Stimulated activated CD4-positive, alpha-beta T cell treated with anti-CD3 and anti-CD28 coated beads, Interleukin-12 subunit alpha, Interleukin-12 subunit beta, amount 100 ng/mL, for 4 hours (primary cell): ENCODE measurements around the gene PACSIN1.

ENCODE experiments used
- DNase-seq: peaks from one replicate; pipeline ENCODE4 v3.0.0-alpha.2; 2020

PACSIN1 gene

GRCh38 chr6:34529665-34530327, 63.9 kb downstream of the PACSIN1 start:
- no peak for DNase-seq

- no peak for DNase-seq
These were observed 65.0 kb downstream of the PACSIN1 start for GRCh38 chr6:34530753-34531365.

GRCh38 chr6:34531580-34532201, 65.8 kb downstream of the PACSIN1 start:
- DNase-seq: no peak

- no peak for DNase-seq
These were observed 66.4 kb downstream of the PACSIN1 start for GRCh38 chr6:34532230-34532629.

- no peak for DNase-seq
These were observed 68.3 kb downstream of the PACSIN1 start for GRCh38 chr6:34534146-34534545.

GRCh38 chr6:34534656-34535055, 68.8 kb downstream of the PACSIN1 start:
- no peak for DNase-seq

- DNase-seq: no peak
These were observed 69.3 kb downstream of the PACSIN1 start for GRCh38 chr6:34535199-34535598.

GRCh38 chr6:34535646-34536045, 69.8 kb downstream of the PACSIN1 start:
- DNase-seq: no peak

- no peak for DNase-seq
These were observed 70.5 kb downstream of the PACSIN1 start for GRCh38 chr6:34536251-34536958.

GRCh38 chr6:34536959-34537848, 71.3 kb downstream of the PACSIN1 start:
- DNase-seq: no peak

GRCh38 chr6:34537922-34538550, 72.2 kb downstream of the PACSIN1 start:
- no peak for DNase-seq

GRCh38 chr6:34538581-34538980, 72.7 kb downstream of the PACSIN1 start:
- DNase-seq: no peak

- no peak for DNase-seq
These were observed 73.3 kb downstream of the PACSIN1 start for GRCh38 chr6:34539181-34539580.

- no peak for DNase-seq
These were observed 74.3 kb downstream of the PACSIN1 start for GRCh38 chr6:34540222-34540621.

GRCh38 chr6:34540841-34541240, 75.0 kb downstream of the PACSIN1 start:
- no peak for DNase-seq

GRCh38 chr6:34543421-34543820, 77.5 kb downstream of the PACSIN1 start:
- no peak for DNase-seq

- DNase-seq: no peak
These were observed 78.3 kb downstream of the PACSIN1 start for GRCh38 chr6:34544052-34544604.

GRCh38 chr6:34544776-34545471, 79.0 kb downstream of the PACSIN1 start:
- no peak for DNase-seq

- no peak for DNase-seq
These were observed 80.9 kb downstream of the PACSIN1 start for GRCh38 chr6:34546551-34547321.
